Activated CD8-positive, alpha-beta memory T cell treated with anti-CD3 and anti-CD28 coated beads, Interleukin-2, amount 50 U/mL, for 24 hours (primary cell): ENCODE measurements around the gene RNF34.
"Not testable (repeated sequence)": the region's sequence is repeated elsewhere in the genome, so short reads cannot be mapped to it uniquely, and the experiment has no call there.

Experiments used
- DNase-seq: peaks from one replicate; pipeline ENCODE4 v3.0.0-alpha.2; 2020; ENCODE audit errors: extremely low read depth

The RNF34 gene

GRCh38 chr12:121399391-121400331 is at the start of gene RNF34:
Gene RNF34 (plus strand): TSS chr12:121400118. CDS start chr12:121400213, 95 bp downstream.
- peak; percentile 93 for DNase-seq

GRCh38 chr12:121351820-121352681 is 47.9 kb upstream of the RNF34 start, which contains the start of gene ANAPC5:
Gene ANAPC5 (minus strand): TSS chr12:121352411. CDS start chr12:121352340, 71 bp downstream.
- DNase-seq, result peak; percentile 81

- DNase-seq, result no peak
Measured at GRCh38 chr12:121352682-121353018, 47.3 kb upstream of the RNF34 start.

GRCh38 chr12:121355818-121356217 is 44.1 kb upstream of the RNF34 start:
- DNase-seq, result no peak

GRCh38 chr12:121356657-121357056 is 43.3 kb upstream of the RNF34 start:
- no peak for DNase-seq

- no peak for DNase-seq
Measured at GRCh38 chr12:121357331-121357730, 42.6 kb upstream of the RNF34 start.

GRCh38 chr12:121358073-121358472 is 41.8 kb upstream of the RNF34 start:
- DNase-seq, result no peak

GRCh38 chr12:121364683-121365121 is 35.2 kb upstream of the RNF34 start:
- no peak for DNase-seq

- DNase-seq, result no peak
Measured at GRCh38 chr12:121365416-121366062, 34.4 kb upstream of the RNF34 start.

- DNase-seq, result no peak
Measured at GRCh38 chr12:121366063-121366459, 33.9 kb upstream of the RNF34 start.

GRCh38 chr12:121371404-121371803 is 28.5 kb upstream of the RNF34 start:
- DNase-seq, result no peak

- no peak for DNase-seq
Measured at GRCh38 chr12:121373755-121374154, 26.2 kb upstream of the RNF34 start.

- not testable (repeated sequence) for DNase-seq
Measured at GRCh38 chr12:121374336-121374735, 25.6 kb upstream of the RNF34 start.

- DNase-seq, result not testable (repeated sequence)
Measured at GRCh38 chr12:121374945-121375584, 24.9 kb upstream of the RNF34 start.

- DNase-seq, result no peak
Measured at GRCh38 chr12:121376754-121377697, 22.9 kb upstream of the RNF34 start.

- DNase-seq, result no peak
Measured at GRCh38 chr12:121378736-121379135, 21.2 kb upstream of the RNF34 start.

GRCh38 chr12:121379945-121380344 is 20.0 kb upstream of the RNF34 start:
- DNase-seq, result no peak

- no peak for DNase-seq
Measured at GRCh38 chr12:121383601-121384021, 16.3 kb upstream of the RNF34 start.

- DNase-seq, result not testable (repeated sequence)
Measured at GRCh38 chr12:121384891-121385290, 15.0 kb upstream of the RNF34 start.

- no peak for DNase-seq
Measured at GRCh38 chr12:121388421-121388981, 11.4 kb upstream of the RNF34 start.
